Mononuclear cell (primary cell): ENCODE results near the gene MTMR2. TPM values are rescaled to one million over a fixed set of nuclear protein-coding genes. Genes with fewer than 3 reads are reported as not detected.

Experiments
- H3K27me3 ChIP-seq: 2 replicates; pipeline ENCODE4 v1.6.0; 2011; ENCODE audit warnings: low read length, control low read depth; ENCODE audit not compliant: insufficient read depth
- H3K4me1 ChIP-seq: 2 replicates; pipeline ENCODE4 v1.5.1; 2011; ENCODE audit warnings: mild to moderate bottlenecking, low read length, control low read depth; ENCODE audit not compliant: insufficient read depth
- H3K4me3 ChIP-seq: 2 replicates; pipeline ENCODE4 v1.5.1; 2011; ENCODE audit warnings: mild to moderate bottlenecking, low read length, moderate library complexity
- H3K9me3 ChIP-seq: 2 replicates; pipeline ENCODE4 v1.5.1; 2011; ENCODE audit warnings: low read depth, mild to moderate bottlenecking, control low read depth, low read length
- total RNA-seq: library from RNA; depleted of rRNA; stranded (reverse); fragments of >200 nt; gene quantifications from one replicate; pipeline ENCODE4 v1.2.3, GENCODE V29; 2012

The MTMR2 gene
- 8.2 TPM for total RNA-seq

- no peaks in the 10 kb centered on the region for H3K27me3 ChIP-seq
- peak within 1 kb of the TSS; percentile 94 for H3K4me3 ChIP-seq
- no peaks in the 10 kb centered on the region for H3K9me3 ChIP-seq
- H3K4me1 ChIP-seq = peaks cover 19% of the 10 kb centered on the region
These were observed at the start of gene MTMR2 for GRCh38 chr11:95923728-95924413. Gene MTMR2, minus strand, starts transcription at chr11:95924107. Its CDS starts 153 bp downstream, at chr11:95923954.

GRCh38 chr11:95972060-95972459 is 48.2 kb upstream of the MTMR2 start:
- H3K27me3 ChIP-seq = no peaks in the 10 kb centered on the region
- no peaks in the 10 kb centered on the region for H3K4me1 ChIP-seq
- no peak overlapping the region for H3K4me3 ChIP-seq

GRCh38 chr11:95968585-95968984 is 44.7 kb upstream of the MTMR2 start:
- Histone ChIP-seq H3K4me1 (no peaks in the 10 kb centered on the region), H3K4me3 (no peak overlapping the region), H3K27me3 (no peaks in the 10 kb centered on the region), H3K9me3 (no peaks in the 10 kb centered on the region)

More at GRCh38 chr11:95972060-95972459, 48.2 kb upstream of the MTMR2 start:
- no peaks in the 10 kb centered on the region for H3K9me3 ChIP-seq

DNA sequence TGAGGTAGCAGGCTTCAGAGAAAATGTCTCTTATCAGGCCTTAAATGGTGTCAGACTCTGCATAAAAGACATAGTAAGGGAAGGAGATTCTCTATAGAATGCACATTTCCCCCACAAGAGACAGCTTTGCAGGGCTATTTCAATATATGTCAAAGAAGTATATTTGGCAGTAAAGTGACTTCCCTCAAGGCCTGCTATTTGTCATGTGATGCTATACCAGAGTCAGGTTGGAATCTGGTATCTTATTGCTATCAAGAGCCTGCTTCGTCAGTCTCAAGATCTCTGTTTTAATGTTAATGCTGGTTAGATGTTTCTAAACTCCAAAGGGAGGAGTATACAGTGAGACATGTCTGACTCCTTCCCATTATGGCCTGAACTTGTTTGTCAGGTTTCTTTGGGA is 40.4 kb upstream of the MTMR2 start:
- Histone ChIP-seq H3K4me3 (no peak overlapping the region), H3K4me1 (no peaks in the 10 kb centered on the region), H3K27me3 (no peaks in the 10 kb centered on the region), H3K9me3 (no peaks in the 10 kb centered on the region)

DNA sequence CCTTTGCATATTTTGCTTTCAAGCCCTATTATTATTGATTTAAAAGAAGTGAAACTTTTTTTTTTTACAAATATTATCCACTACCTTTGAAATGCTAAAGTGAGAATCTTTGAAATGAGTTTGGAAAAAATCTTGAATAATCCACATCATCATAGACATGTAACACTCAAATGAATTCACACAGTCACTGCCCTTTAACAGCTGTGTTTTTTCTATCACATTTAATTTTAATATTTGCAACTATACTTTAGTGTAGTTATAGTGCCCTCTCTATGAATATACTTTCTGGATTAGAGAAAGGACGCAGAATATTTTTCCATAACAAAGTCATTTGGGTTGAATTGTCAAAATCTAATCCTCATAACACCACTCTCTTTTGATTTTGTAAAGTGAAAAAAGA is 37.9 kb upstream of the MTMR2 start:
- H3K9me3 ChIP-seq = no peaks in the 10 kb centered on the region

GRCh38 chr11:95950905-95951304 is 27.0 kb upstream of the MTMR2 start:
- Histone ChIP-seq H3K27me3 (no peaks in the 10 kb centered on the region), H3K4me1 (no peaks in the 10 kb centered on the region), H3K9me3 (no peaks in the 10 kb centered on the region), H3K4me3 (no peak overlapping the region)

More for the DNA sequence above, 37.9 kb upstream of the MTMR2 start:
- Histone ChIP-seq H3K27me3 (no peaks in the 10 kb centered on the region), H3K4me1 (no peaks in the 10 kb centered on the region), H3K4me3 (no peak overlapping the region)

GRCh38 chr11:95948637-95949036 is 24.7 kb upstream of the MTMR2 start:
- H3K27me3 ChIP-seq = no peaks in the 10 kb centered on the region
- no peak overlapping the region for H3K4me3 ChIP-seq
- no peaks in the 10 kb centered on the region for H3K4me1 ChIP-seq
- H3K9me3 ChIP-seq = no peaks in the 10 kb centered on the region

DNA sequence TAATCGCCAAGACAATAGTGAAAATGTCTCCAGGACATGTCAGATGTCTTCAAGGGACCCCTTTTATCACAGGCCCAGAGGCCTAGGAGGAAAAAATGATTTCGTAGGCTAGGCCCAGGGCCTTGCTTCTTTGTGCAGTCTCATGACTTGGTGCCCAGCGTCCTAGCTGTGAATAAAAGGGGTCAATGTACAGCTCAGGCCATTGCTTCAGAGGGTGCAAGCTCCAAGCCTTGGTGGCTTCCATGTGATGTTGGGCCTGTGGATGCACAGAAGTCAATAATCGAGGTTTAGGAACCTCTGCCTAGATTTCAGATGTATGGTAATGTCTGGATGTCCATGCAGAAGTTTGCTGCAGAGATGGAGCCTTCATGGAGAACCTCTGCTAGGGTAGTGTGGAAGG is 20.7 kb upstream of the MTMR2 start:
- no peaks in the 10 kb centered on the region for H3K9me3 ChIP-seq
- H3K4me1 ChIP-seq = no peaks in the 10 kb centered on the region
- H3K27me3 ChIP-seq = no peaks in the 10 kb centered on the region
- no peak overlapping the region for H3K4me3 ChIP-seq

DNA sequence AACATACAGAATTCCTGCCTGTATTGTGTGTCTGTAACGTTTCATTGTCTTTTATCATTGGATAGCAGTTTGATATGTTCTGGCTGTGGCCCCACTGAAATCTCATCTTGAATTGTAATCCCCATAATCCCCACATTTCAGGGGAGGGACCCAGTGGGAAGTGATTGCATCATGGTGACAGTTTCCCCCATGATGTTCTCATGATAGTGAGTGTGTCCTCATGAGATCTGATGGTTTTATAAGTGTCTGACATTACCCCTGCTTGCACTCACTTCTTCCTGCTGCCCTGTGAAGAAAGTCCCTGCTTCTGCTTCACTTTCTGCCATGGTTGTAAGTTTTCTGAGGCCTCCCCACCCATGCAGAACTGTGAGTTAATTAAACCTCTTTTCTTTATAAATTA is 19.6 kb upstream of the MTMR2 start:
- no peaks in the 10 kb centered on the region for H3K4me1 ChIP-seq
- no peaks in the 10 kb centered on the region for H3K9me3 ChIP-seq
- H3K4me3 ChIP-seq = no peak overlapping the region
- no peaks in the 10 kb centered on the region for H3K27me3 ChIP-seq

DNA sequence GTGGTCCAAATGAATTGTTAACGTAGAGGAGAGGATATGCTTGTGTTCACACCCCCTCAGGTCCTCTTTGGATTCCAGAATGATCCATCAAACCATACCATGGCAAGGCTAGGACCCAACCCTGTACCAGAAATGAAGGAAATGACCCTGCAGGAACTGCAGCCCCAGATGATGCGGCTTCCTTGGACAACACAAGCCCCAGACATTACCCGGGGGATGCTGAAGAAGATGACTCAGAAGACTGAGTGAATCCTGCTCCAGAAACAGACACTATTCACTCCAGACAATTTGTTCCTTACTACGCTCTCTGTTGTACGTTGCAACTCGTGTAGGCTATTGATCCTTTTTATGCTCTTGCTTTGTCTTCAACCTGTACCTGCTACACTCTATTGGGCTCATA is 15.2 kb upstream of the MTMR2 start:
- Histone ChIP-seq H3K27me3 (no peaks in the 10 kb centered on the region), H3K4me1 (no peaks in the 10 kb centered on the region), H3K9me3 (no peaks in the 10 kb centered on the region), H3K4me3 (no peak overlapping the region)

- Histone ChIP-seq H3K27me3 (no peaks in the 10 kb centered on the region), H3K4me3 (no peak overlapping the region), H3K9me3 (no peaks in the 10 kb centered on the region), H3K4me1 (no peaks in the 10 kb centered on the region)
These were observed 13.5 kb upstream of the MTMR2 start for GRCh38 chr11:95937358-95937757.

- Histone ChIP-seq H3K27me3 (no peaks in the 10 kb centered on the region), H3K4me1 (no peaks in the 10 kb centered on the region), H3K9me3 (no peaks in the 10 kb centered on the region), H3K4me3 (no peak overlapping the region)
These were observed 9.7 kb upstream of the MTMR2 start for GRCh38 chr11:95933594-95933993.

DNA sequence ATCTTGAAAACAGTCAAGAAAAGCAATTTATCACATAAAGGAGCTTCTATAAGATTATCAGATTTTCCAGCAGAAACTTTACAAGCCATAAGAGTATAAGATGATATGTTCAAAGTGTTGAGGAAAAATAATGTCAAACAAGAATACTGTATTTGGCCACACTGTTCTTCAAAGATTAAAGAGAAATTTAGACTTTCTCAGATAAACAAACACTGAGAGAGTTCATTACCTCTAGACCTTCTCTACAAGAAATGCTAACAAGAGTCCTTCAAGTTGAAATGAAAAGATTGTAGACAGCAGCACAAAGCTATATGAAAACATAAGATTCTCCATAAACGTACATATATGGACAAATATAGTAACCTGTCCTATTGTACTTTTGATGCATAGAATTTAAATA is 8.0 kb upstream of the MTMR2 start:
- Histone ChIP-seq H3K4me1 (no peaks in the 10 kb centered on the region), H3K9me3 (no peaks in the 10 kb centered on the region), H3K27me3 (no peaks in the 10 kb centered on the region), H3K4me3 (no peak overlapping the region)

GRCh38 chr11:95930948-95931347 is 7.0 kb upstream of the MTMR2 start:
- no peak overlapping the region for H3K4me3 ChIP-seq
- H3K4me1 ChIP-seq = no peaks in the 10 kb centered on the region
- no peaks in the 10 kb centered on the region for H3K9me3 ChIP-seq
- no peaks in the 10 kb centered on the region for H3K27me3 ChIP-seq

DNA sequence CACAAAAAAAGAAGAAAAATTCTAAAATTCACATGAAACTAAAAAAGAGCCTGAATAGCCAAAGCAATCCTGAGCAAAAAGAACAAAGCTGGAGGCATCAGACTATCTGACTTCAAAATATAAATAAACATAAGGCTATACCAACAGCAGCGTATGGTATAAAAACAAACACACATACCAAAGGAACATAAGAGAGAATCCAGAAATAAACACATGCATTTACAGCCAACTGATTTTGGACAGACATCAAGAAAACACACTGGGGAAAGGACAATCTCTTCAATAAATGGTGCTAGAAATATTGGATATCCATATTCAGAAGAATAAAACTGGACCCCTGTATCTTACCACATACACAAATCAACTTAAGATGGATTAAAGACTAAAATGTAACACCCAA is 2.8 kb upstream of the MTMR2 start:
- Histone ChIP-seq H3K4me3 (no peak overlapping the region), H3K4me1 (peaks cover 19% of the 10 kb centered on the region), H3K9me3 (no peaks in the 10 kb centered on the region), H3K27me3 (no peaks in the 10 kb centered on the region)

- Histone ChIP-seq H3K4me1 (peaks cover 19% of the 10 kb centered on the region), H3K27me3 (no peaks in the 10 kb centered on the region), H3K4me3 (no peak overlapping the region), H3K9me3 (no peaks in the 10 kb centered on the region)
These were observed 1.1 kb upstream of the MTMR2 start for GRCh38 chr11:95925011-95925410.
